SK-N-SH treated with all-trans-retinoic acid at 6 μM for 48 hours (cell line): ENCODE data around the gene ANKFN1.

ENCODE experiments used
- ZC3H10 ChIP-seq: fragments of 250-450 bp; sonication (Bioruptor Pico); IDR thresholded peaks from 2 replicates; pipeline ENCODE4 v1.5.1; 2021; ENCODE audit warnings: mild to moderate bottlenecking, moderate library complexity
- ZNF565 ChIP-seq: fragments of 450-650 bp; formaldehyde crosslinking; conservative IDR thresholded peaks from 2 replicates; pipeline ENCODE4 v1.5.0; 2020; ENCODE audit warnings: low read depth, mild to moderate bottlenecking, moderate library complexity

GRCh38 chr17:56178203-56178602 is 24.9 kb downstream of the ANKFN1 start:
- no peak for TF ChIP-seq ZNF565 (CRISPR knock-in tag)
- no peak for TF ChIP-seq ZC3H10
